OCI-LY7 (cell line): ENCODE measurements around the gene BLNK. TPM values are rescaled to one million over a fixed set of nuclear protein-coding genes. Genes with fewer than 3 reads are reported as not detected.

Experiments
- BruUV-seq: library from RNA; stranded (reverse); fragments of 400-500 nt; replicated peaks from 2 replicates; lab custom pipeline; 2021; lab: Mats Ljungman, UMichigan
- CTCF ChIA-PET: fragments of 300-600 bp; sonication (Branson Sonifier 250); formaldehyde crosslinking; loops from one replicate; lab custom pipeline; 2022; ENCODE audit warnings: antibody characterized with exemption; ENCODE audit not compliant: unreplicated experiment; lab: Charles Lee
- POLR2A ChIA-PET: fragments of 300-600 bp; sonication (Branson Sonifier 250); formaldehyde crosslinking; loops from one replicate; lab custom pipeline; 2022; ENCODE audit warnings: antibody characterized with exemption; lab: Charles Lee
- DNase-seq: peaks from one replicate; pipeline ENCODE4 v3.0.0-alpha.2; 2015; ENCODE audit warnings: low spot score
- H2AFZ ChIP-seq: fragments of 200-600 bp; sonication (generic), shearing (Covaris generic); 2 replicates; pipeline ENCODE4 v1.6.1; 2014; ENCODE audit warnings: mild to moderate bottlenecking, antibody characterized with exemption, low read length, moderate library complexity
- H3K27ac ChIP-seq: fragments of 200-600 bp; sonication (generic); 2 replicates; pipeline ENCODE4 v1.5.1; 2014; ENCODE audit warnings: mixed run types, low read depth, mild to moderate bottlenecking, moderate library complexity, low read length, inconsistent platforms; ENCODE audit not compliant: poor library complexity, severe bottlenecking
- H3K36me3 ChIP-seq: fragments of 200-600 bp; sonication (generic); 2 replicates; pipeline ENCODE4 v1.6.1; 2014; ENCODE audit warnings: mild to moderate bottlenecking, antibody characterized with exemption, low read length, moderate library complexity, mixed read lengths; ENCODE audit not compliant: insufficient read depth
- H3K4me1 ChIP-seq: fragments of 200-600 bp; sonication (generic); 2 replicates; pipeline ENCODE4 v1.5.1; 2014; ENCODE audit warnings: mild to moderate bottlenecking, low read length; ENCODE audit not compliant: insufficient read depth, poor library complexity, severe bottlenecking
- H3K4me2 ChIP-seq: fragments of 200-600 bp; sonication (generic); 2 replicates; pipeline ENCODE4 v1.6.1; 2014; ENCODE audit warnings: mild to moderate bottlenecking, low read length
- H3K4me3 ChIP-seq: fragments of 200-600 bp; sonication (generic); 2 replicates; pipeline ENCODE4 v1.5.1; 2014; ENCODE audit warnings: mild to moderate bottlenecking, low read depth, low read length; ENCODE audit not compliant: poor library complexity, severe bottlenecking
- H3K79me2 ChIP-seq: fragments of 200-600 bp; sonication (generic); 2 replicates; pipeline ENCODE4 v1.6.1; 2016; ENCODE audit warnings: low read depth, mild to moderate bottlenecking, low read length, moderate library complexity, mixed read lengths; ENCODE audit not compliant: insufficient read depth
- H3K9me2 ChIP-seq: fragments of 200-600 bp; sonication (generic); 2 replicates; pipeline ENCODE4 v1.6.1; 2016; ENCODE audit warnings: mild to moderate bottlenecking, low read length, mixed read lengths; ENCODE audit not compliant: insufficient read depth
- H3K9me3 ChIP-seq: fragments of 200-600 bp; sonication (generic); 2 replicates; pipeline ENCODE4 v1.6.1; 2014; ENCODE audit warnings: mild to moderate bottlenecking, mixed run types, low read length, mixed read lengths
- H4K20me1 ChIP-seq: fragments of 200-600 bp; sonication (generic); 2 replicates; pipeline ENCODE4 v1.6.1; 2014; ENCODE audit warnings: mild to moderate bottlenecking, antibody characterized with exemption, low read length, moderate library complexity, mixed read lengths; ENCODE audit not compliant: insufficient read depth
- EZH2phosphoT487 ChIP-seq: fragments of 200-600 bp; sonication (generic); IDR thresholded peaks from 2 replicates; pipeline ENCODE4 v1.6.1; 2018; ENCODE audit warnings: low read depth, borderline replicate concordance, mild to moderate bottlenecking, mixed run types, antibody characterized with exemption, low read length, moderate library complexity, mixed read lengths
- intact Hi-C: fragments of 100-400 bp; cut with micrococcal nuclease; formaldehyde crosslinking; loops from one replicate; pipeline ENCODE4 v1.10.0; 2022; ENCODE audit not compliant: unreplicated experiment
- total RNA-seq, 2 experiments: library from RNA; depleted of rRNA in 1 of 2; stranded (reverse); fragments of >200 nt in 1 of 2; shearing (Covaris generic) in 1 of 2; gene quantifications; 2 replicates each; pipeline ENCODE4 v1.2.3, GENCODE V29; 2014 to 2022
- TF ChIP-seq, protein P1 (sequence below): fragments of 200-600 bp; sonication (generic); conservative IDR thresholded peaks from 2 replicates; pipeline ENCODE4 v1.5.1; 2014; ENCODE audit warnings: mild to moderate bottlenecking, antibody characterized with exemption, low read length, moderate library complexity, mixed read lengths

The BLNK gene
- total RNA-seq, 2 experiments from 2014 or later = 113 to 201 TPM

DNA sequence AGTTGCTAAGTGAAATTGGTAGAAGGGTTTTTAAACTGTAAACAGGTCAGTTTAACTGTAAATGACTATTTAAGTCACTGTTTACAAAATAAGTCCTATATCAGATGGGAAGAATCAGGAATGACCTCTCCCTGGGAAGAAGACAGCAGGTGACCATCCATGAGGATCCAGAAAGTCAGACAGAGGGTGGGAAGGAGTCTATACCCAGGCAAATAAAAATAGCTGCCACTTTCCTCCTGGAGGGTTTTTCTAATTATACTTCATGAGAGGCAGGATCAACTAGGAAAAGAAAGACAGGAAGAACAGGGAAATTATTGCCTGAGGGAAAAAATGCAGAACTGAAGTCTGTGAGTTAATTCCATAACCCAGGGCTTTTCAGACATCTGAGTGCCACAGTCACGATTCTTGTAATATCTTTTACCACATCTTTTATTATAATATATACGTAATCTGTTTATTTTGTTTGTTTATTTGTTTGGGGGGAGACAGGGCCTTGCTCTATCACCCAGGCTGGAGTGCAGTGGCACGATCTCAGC, 39.9 kb upstream of the BLNK start:
- Histone ChIP-seq H3K4me3 (no peak overlapping the region), H3K27ac (no peak overlapping the region), H4K20me1 (no peaks in the 10 kb centered on the region), H3K36me3 (no peaks in the 10 kb centered on the region), H3K4me1 (peaks cover 16% of the 10 kb centered on the region), H3K79me2 (no peaks in the 10 kb centered on the region), H2AFZ (no peak overlapping the region), H3K4me2 (no peak overlapping the region), H3K9me3 (no peaks in the 10 kb centered on the region), H3K9me2 (no peaks in the 10 kb centered on the region)
- intact Hi-C loops = loop anchor here (10.0 kb wide), 1 partner anchor 446 kb away; no protein-coding TSS in a partner anchor
- BruUV-seq = no TSS peak
- POLR2A ChIA-PET = interaction anchor here (1.2 kb wide), 1 partner anchor 277 kb away, joined by 3 read pairs; no protein-coding TSS in a partner anchor
- CTCF ChIA-PET = no interaction called here
- TF ChIP-seq EZH2phosphoT487 = no peak
- TF ChIP-seq, protein P1, sequence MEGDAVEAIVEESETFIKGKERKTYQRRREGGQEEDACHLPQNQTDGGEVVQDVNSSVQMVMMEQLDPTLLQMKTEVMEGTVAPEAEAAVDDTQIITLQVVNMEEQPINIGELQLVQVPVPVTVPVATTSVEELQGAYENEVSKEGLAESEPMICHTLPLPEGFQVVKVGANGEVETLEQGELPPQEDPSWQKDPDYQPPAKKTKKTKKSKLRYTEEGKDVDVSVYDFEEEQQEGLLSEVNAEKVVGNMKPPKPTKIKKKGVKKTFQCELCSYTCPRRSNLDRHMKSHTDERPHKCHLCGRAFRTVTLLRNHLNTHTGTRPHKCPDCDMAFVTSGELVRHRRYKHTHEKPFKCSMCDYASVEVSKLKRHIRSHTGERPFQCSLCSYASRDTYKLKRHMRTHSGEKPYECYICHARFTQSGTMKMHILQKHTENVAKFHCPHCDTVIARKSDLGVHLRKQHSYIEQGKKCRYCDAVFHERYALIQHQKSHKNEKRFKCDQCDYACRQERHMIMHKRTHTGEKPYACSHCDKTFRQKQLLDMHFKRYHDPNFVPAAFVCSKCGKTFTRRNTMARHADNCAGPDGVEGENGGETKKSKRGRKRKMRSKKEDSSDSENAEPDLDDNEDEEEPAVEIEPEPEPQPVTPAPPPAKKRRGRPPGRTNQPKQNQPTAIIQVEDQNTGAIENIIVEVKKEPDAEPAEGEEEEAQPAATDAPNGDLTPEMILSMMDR = no peak
- no peak for DNase-seq

DNA sequence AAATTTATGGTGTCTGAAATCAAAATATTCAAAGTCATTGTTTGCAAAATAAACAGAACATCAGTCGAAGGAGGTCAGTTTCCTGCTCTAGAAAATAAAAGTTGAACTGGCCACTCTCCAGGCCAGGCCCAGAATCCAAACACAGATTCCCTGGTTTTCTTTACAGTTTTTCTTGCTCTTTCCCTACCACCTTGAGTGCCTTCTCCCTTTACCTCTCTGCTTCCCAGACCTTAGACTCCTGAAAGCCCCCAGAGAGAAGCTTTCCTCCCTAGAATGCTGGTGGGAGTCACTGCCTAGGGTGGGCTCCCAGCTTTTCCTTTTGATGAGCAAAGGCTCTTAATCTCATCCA, 38.9 kb upstream of the BLNK start:
- Histone ChIP-seq H3K79me2 (no peaks in the 10 kb centered on the region), H3K4me1 (peaks cover 24% of the 10 kb centered on the region), H3K27ac (no peak overlapping the region), H4K20me1 (no peaks in the 10 kb centered on the region), H3K36me3 (no peaks in the 10 kb centered on the region), H3K9me2 (no peaks in the 10 kb centered on the region), H2AFZ (no peak overlapping the region), H3K9me3 (no peaks in the 10 kb centered on the region), H3K4me2 (no peak overlapping the region), H3K4me3 (no peak overlapping the region)
- intact Hi-C loops = loop anchor here (10.0 kb wide), 1 partner anchor 445 kb away; no protein-coding TSS in a partner anchor
- no TSS peak for BruUV-seq
- ChIA-PET POLR2A (interaction anchor here (0.9 to 1.2 kb wide), 3 partner anchors 11 to 276 kb away, joined by 3 read pairs; no protein-coding TSS in a partner anchor), CTCF (interaction anchor here (0.7 kb wide), 1 partner anchor 10 kb away, joined by 5 read pairs; no protein-coding TSS in a partner anchor)
- DNase-seq = no peak
- TF ChIP-seq, protein P1 = no peak
- no peak for TF ChIP-seq EZH2phosphoT487
